ENCODE measurements around the gene ZNF544. TPM values are rescaled to one million over a fixed set of nuclear protein-coding genes. Genes with fewer than 3 reads are reported as not detected.

The ZNF544 gene
- total and polyA plus RNA-seq, 7 experiments from 2014 or later: 19.7 to 60.7 (median 30.8) TPM

GRCh38 chr19:58262922-58263296, 34.2 kb downstream of the ZNF544 start:
- Mint-ChIP-seq H3K4me1 (no peaks in the 10 kb centered on the region), H3K27me3 (no peaks in the 10 kb centered on the region), H3K4me3 (peak overlapping the region in 1 of 10 donors; percentile 12), H3K36me3 (peaks cover 11 to 80% (median 59%) of the 10 kb centered on the region in 5 donors), H3K27ac (peak overlapping the region in 1 of 9 donors; percentile 32), H3K9me3 (peaks cover 1 to 99% (median 71%) of the 10 kb centered on the region in 11 donors)
- CTCF ChIA-PET: no interaction called here
- H3K4me1 ChIP-seq (ENCODE audit: control insufficient read depth in 2 of 2, insufficient read depth in 2 of 2, low read length in 2 of 2): no peaks in the 10 kb centered on the region
- no peak overlapping the region for H3K27ac ChIP-seq (ENCODE audit: low read depth, low read length)
- POLR2A ChIA-PET: interaction anchor here (1.0 to 1.6 kb wide), 3 partner anchors 9 to 81 kb away, joined by 3 to 5 read pairs (median 3); partner anchors contain the start of gene ZNF274
- H3K4me3 ChIP-seq (ENCODE audit: low read length): peak overlapping the region; percentile 33
- no peaks in the 10 kb centered on the region for H3K27me3 ChIP-seq (ENCODE audit: control insufficient read depth in 2 of 2, insufficient read depth in 2 of 2, low read length in 2 of 2)
- ATAC-seq (no peak), DNase-seq (no peak)
- H3K9me3 ChIP-seq (ENCODE audit: control insufficient read depth in 2 of 3, low read length in 3 of 3): peaks cover 32 to 99% (median 69%) of the 10 kb centered on the region in 3 experiments
- peaks cover 6 to 81% (median 11%) of the 10 kb centered on the region in 3 experiments for H3K36me3 ChIP-seq (ENCODE audit: control insufficient read depth in 2 of 3, insufficient read depth in 3 of 3, low read length in 3 of 3)
- intact Hi-C loops (cut with micrococcal nuclease): no loop called here

- H3K27ac ChIP-seq (ENCODE audit: low read depth, low read length): no peak overlapping the region
- ChIA-PET CTCF (no interaction called here), POLR2A (interaction anchor here (0.6 kb wide), 1 partner anchor 800 kb away, joined by 5 read pairs; no protein-coding TSS in a partner anchor)
- H3K9me3 ChIP-seq (ENCODE audit: control insufficient read depth in 2 of 3, low read length in 3 of 3): peaks cover 32 to 97% (median 60%) of the 10 kb centered on the region in 3 experiments
- H3K9me3 Mint-ChIP-seq: peaks cover 0 to 97% (median 62%) of the 10 kb centered on the region in 11 donors
- no peaks in the 10 kb centered on the region for H3K27me3 Mint-ChIP-seq
- H3K4me3 ChIP-seq (ENCODE audit: low read length): no peak overlapping the region
- no peak overlapping the region for H3K4me3 Mint-ChIP-seq
- H3K4me1 Mint-ChIP-seq: no peaks in the 10 kb centered on the region
- H3K27me3 ChIP-seq (ENCODE audit: control insufficient read depth in 2 of 2, insufficient read depth in 2 of 2, low read length in 2 of 2): no peaks in the 10 kb centered on the region
- no peak for DNase-seq
- ATAC-seq: no peak
- intact Hi-C loops (cut with micrococcal nuclease): no loop called here
- no peak overlapping the region for H3K27ac Mint-ChIP-seq
- H3K4me1 ChIP-seq (ENCODE audit: control insufficient read depth in 2 of 2, insufficient read depth in 2 of 2, low read length in 2 of 2): no peaks in the 10 kb centered on the region
- peaks cover 6 to 59% (median 11%) of the 10 kb centered on the region in 3 experiments for H3K36me3 ChIP-seq (ENCODE audit: control insufficient read depth in 2 of 3, insufficient read depth in 3 of 3, low read length in 3 of 3)
- H3K36me3 Mint-ChIP-seq: peaks cover 3 to 73% (median 51%) of the 10 kb centered on the region in 5 donors
Measured at GRCh38 chr19:58265100-58265499, 36.4 kb downstream of the ZNF544 start.

DNA sequence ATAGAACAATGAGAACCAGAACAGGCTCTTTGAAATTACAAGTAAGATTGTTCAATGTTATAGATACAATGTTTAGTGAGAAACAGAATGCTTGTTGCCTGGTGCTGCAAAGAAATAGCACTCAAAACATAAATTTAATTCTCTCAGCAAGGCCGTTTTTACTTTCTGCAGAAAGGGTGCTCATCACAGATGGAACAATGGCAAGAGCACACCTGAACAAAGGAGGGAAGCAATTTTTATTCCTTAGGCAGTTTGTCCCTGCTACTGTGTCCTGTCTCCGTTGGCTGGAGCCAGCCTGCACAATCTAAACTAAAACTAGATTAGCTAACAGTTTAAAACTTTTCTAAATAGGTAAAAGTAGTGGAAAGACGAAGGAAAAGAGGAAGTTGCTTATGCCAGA, 39.6 kb downstream of the ZNF544 start:
- H3K9me3 ChIP-seq (ENCODE audit: control insufficient read depth in 2 of 3, low read length in 3 of 3): peaks cover 2 to 93% (median 41%) of the 10 kb centered on the region in 3 experiments
- ATAC-seq: no peak
- no peak overlapping the region for H3K4me3 ChIP-seq (ENCODE audit: low read length)
- H3K4me1 Mint-ChIP-seq: no peaks in the 10 kb centered on the region
- H3K27me3 ChIP-seq (ENCODE audit: control insufficient read depth in 2 of 2, insufficient read depth in 2 of 2, low read length in 2 of 2): no peaks in the 10 kb centered on the region
- no peak for DNase-seq
- no peak overlapping the region for H3K4me3 Mint-ChIP-seq
- no peaks in the 10 kb centered on the region for H3K27me3 Mint-ChIP-seq
- H3K36me3 Mint-ChIP-seq: peaks cover 0 to 69% (median 44%) of the 10 kb centered on the region in 5 donors
- H3K4me1 ChIP-seq (ENCODE audit: control insufficient read depth in 2 of 2, insufficient read depth in 2 of 2, low read length in 2 of 2): no peaks in the 10 kb centered on the region
- H3K9me3 Mint-ChIP-seq: peaks cover 0 to 91% (median 58%) of the 10 kb centered on the region in 11 donors
- ChIA-PET CTCF (no interaction called here), POLR2A (no interaction called here)
- intact Hi-C loops (cut with micrococcal nuclease): no loop called here
- H3K36me3 ChIP-seq (ENCODE audit: control insufficient read depth in 2 of 3, insufficient read depth in 3 of 3, low read length in 3 of 3): peaks cover 0 to 47% (median 0%) of the 10 kb centered on the region in 3 experiments
- no peak overlapping the region for H3K27ac Mint-ChIP-seq
- H3K27ac ChIP-seq (ENCODE audit: low read depth, low read length): no peak overlapping the region

GRCh38 chr19:58274771-58275201, 46.1 kb downstream of the ZNF544 start:
- Histone ChIP-seq H3K4me1 (ENCODE audit: control insufficient read depth in 2 of 2, insufficient read depth in 2 of 2, low read length in 2 of 2) (peaks cover 5 to 6% of the 10 kb centered on the region in 2 donors), H3K27me3 (ENCODE audit: control insufficient read depth in 2 of 2, insufficient read depth in 2 of 2, low read length in 2 of 2) (no peaks in the 10 kb centered on the region), H3K27ac (ENCODE audit: low read depth, low read length) (no peak overlapping the region), H3K9me3 (ENCODE audit: control insufficient read depth in 2 of 3, low read length in 3 of 3) (peaks cover 0 to 53% (median 13%) of the 10 kb centered on the region in 3 experiments), H3K36me3 (ENCODE audit: control insufficient read depth in 2 of 3, insufficient read depth in 3 of 3, low read length in 3 of 3) (peaks cover 0 to 53% (median 0%) of the 10 kb centered on the region in 3 experiments), H3K4me3 (ENCODE audit: low read length) (no peak overlapping the region)
- Mint-ChIP-seq H3K9me3 (peaks cover 0 to 58% (median 30%) of the 10 kb centered on the region in 11 donors), H3K4me1 (peaks cover 9 to 35% (median 17%) of the 10 kb centered on the region in 7 donors), H3K4me3 (peak overlapping the region in 4 of 10 donors; percentile 11 to 49 (median 25)), H3K27me3 (no peaks in the 10 kb centered on the region), H3K27ac (no peak overlapping the region), H3K36me3 (peaks cover 8 to 68% (median 47%) of the 10 kb centered on the region in 5 donors)
- no peak for DNase-seq
- ATAC-seq: no peak
- intact Hi-C loops (cut with micrococcal nuclease): loop anchor here (5.0 kb wide), 2 partner anchors 47 to 797 kb away; partner anchors contain the start of genes ZNF544 (in 1 of the 2) and ZNF772 (in 1 of the 2)
- CTCF ChIA-PET: no interaction called here
- POLR2A ChIA-PET: interaction anchor here (1.0 kb wide), 2 partner anchors 31 to 92 kb away, joined by 3 read pairs; partner anchors contain the start of gene ZNF274

GRCh38 chr19:58275564-58275963, 46.9 kb downstream of the ZNF544 start:
- Histone ChIP-seq H3K4me1 (ENCODE audit: control insufficient read depth in 2 of 2, insufficient read depth in 2 of 2, low read length in 2 of 2) (peaks cover 12 to 13% of the 10 kb centered on the region in 2 donors), H3K4me3 (ENCODE audit: low read length) (no peak overlapping the region), H3K36me3 (ENCODE audit: control insufficient read depth in 2 of 3, insufficient read depth in 3 of 3, low read length in 3 of 3) (peaks cover 0 to 53% (median 0%) of the 10 kb centered on the region in 3 experiments), H3K27ac (ENCODE audit: low read depth, low read length) (no peak overlapping the region), H3K9me3 (ENCODE audit: control insufficient read depth in 2 of 3, low read length in 3 of 3) (peaks cover 0 to 45% (median 11%) of the 10 kb centered on the region in 3 experiments), H3K27me3 (ENCODE audit: control insufficient read depth in 2 of 2, insufficient read depth in 2 of 2, low read length in 2 of 2) (no peaks in the 10 kb centered on the region)
- no peaks in the 10 kb centered on the region for H3K27me3 Mint-ChIP-seq
- peaks cover 0 to 52% (median 26%) of the 10 kb centered on the region in 11 donors for H3K9me3 Mint-ChIP-seq
- peaks cover 8 to 69% (median 45%) of the 10 kb centered on the region in 5 donors for H3K36me3 Mint-ChIP-seq
- intact Hi-C loops (cut with micrococcal nuclease): loop anchor here (5.0 kb wide), 2 partner anchors 48 to 798 kb away; partner anchors contain the start of genes ZNF544 (in 1 of the 2) and ZNF772 (in 1 of the 2)
- CTCF ChIA-PET: no interaction called here
- ATAC-seq (no peak), DNase-seq (no peak)
- peak overlapping the region in 1 of 10 donors; percentile 32 for H3K4me3 Mint-ChIP-seq
- POLR2A ChIA-PET: interaction anchor here (0.7 to 2.3 kb wide), 4 partner anchors 26 to 92 kb away, joined by 3 to 11 read pairs (median 4); partner anchors contain the start of gene ZNF274
- H3K4me1 Mint-ChIP-seq: peaks cover 17 to 43% (median 24%) of the 10 kb centered on the region in 7 donors
- H3K27ac Mint-ChIP-seq: no peak overlapping the region

- Histone ChIP-seq H3K4me3 (ENCODE audit: low read length) (no peak overlapping the region), H3K27ac (ENCODE audit: low read depth, low read length) (no peak overlapping the region), H3K4me1 (ENCODE audit: control insufficient read depth in 2 of 2, insufficient read depth in 2 of 2, low read length in 2 of 2) (peaks cover 12 to 15% of the 10 kb centered on the region in 2 donors), H3K36me3 (ENCODE audit: control insufficient read depth in 2 of 3, insufficient read depth in 3 of 3, low read length in 3 of 3) (peaks cover 0 to 43% (median 0%) of the 10 kb centered on the region in 3 experiments), H3K9me3 (ENCODE audit: control insufficient read depth in 2 of 3, low read length in 3 of 3) (peaks cover 0 to 29% (median under 1%) of the 10 kb centered on the region in 3 experiments), H3K27me3 (ENCODE audit: control insufficient read depth in 2 of 2, insufficient read depth in 2 of 2, low read length in 2 of 2) (no peaks in the 10 kb centered on the region)
- Mint-ChIP-seq H3K4me3 (peak overlapping the region in 9 of 10 donors; percentile 17 to 98 (median 70)), H3K27me3 (no peaks in the 10 kb centered on the region), H3K4me1 (peaks cover 28 to 60% (median 38%) of the 10 kb centered on the region in 7 donors), H3K27ac (peak overlapping the region in 2 of 9 donors; percentile 43 to 60), H3K36me3 (peaks cover 8 to 68% (median 43%) of the 10 kb centered on the region in 5 donors), H3K9me3 (peaks cover 0 to 37% (median 24%) of the 10 kb centered on the region in 11 donors)
- intact Hi-C loops (cut with micrococcal nuclease): loop anchor here (5.0 kb wide), 2 partner anchors 50 to 800 kb away; partner anchors contain the start of genes ZNF544 (in 1 of the 2) and ZNF772 (in 1 of the 2)
- DNase-seq: no peak
- ATAC-seq: no peak
- ChIA-PET POLR2A (interaction anchor here (2.3 kb wide), 1 partner anchor 94 kb away, joined by 11 read pairs; the partner anchor contains the start of gene ZNF274), CTCF (no interaction called here)
Measured at GRCh38 chr19:58277197-58277596, 48.5 kb downstream of the ZNF544 start.
